ENCODE data around the gene C14orf132.

Gene C14orf132

GRCh38 chr14:96130854-96131253, 91.7 kb downstream of the C14orf132 start:
- TF ChIP-seq ZNF8 (CRISPR knock-in tag; IDR thresholded peaks at IDR 0.05), result no peak
- no peak for TF ChIP-seq RARB (CRISPR knock-in tag; IDR thresholded peaks at IDR 0.05)
- no peak for TF ChIP-seq TOX (CRISPR knock-in tag; IDR thresholded peaks at IDR 0.05; ENCODE audit: borderline replicate concordance)
- TF ChIP-seq BACH2 (CRISPR knock-in tag; IDR thresholded peaks at IDR 0.05; ENCODE audit: borderline replicate concordance), result no peak
- TF ChIP-seq ZFP30 (CRISPR knock-in tag; IDR thresholded peaks at IDR 0.05), result no peak
- TF ChIP-seq CSDC2 (CRISPR knock-in tag; IDR thresholded peaks at IDR 0.05), result no peak
- no peak for TF ChIP-seq GLIS3 (CRISPR knock-in tag; IDR thresholded peaks at IDR 0.05)
- no peak for TF ChIP-seq ARNTL (CRISPR knock-in tag; IDR thresholded peaks at IDR 0.05; ENCODE audit: borderline replicate concordance, low read depth)
- peak; percentile 27; the same call in 1 of the 3 replicates for ATAC-seq

GRCh38 chr14:96131836-96132235, 92.7 kb downstream of the C14orf132 start:
- TF ChIP-seq SNAI2 (CRISPR knock-in tag; IDR thresholded peaks at IDR 0.05) (no peak), ESRRG (CRISPR knock-in tag; IDR thresholded peaks at IDR 0.05) (no peak), BACH2 (CRISPR knock-in tag; IDR thresholded peaks at IDR 0.05; ENCODE audit: borderline replicate concordance) (no peak), TSHZ2 (CRISPR knock-in tag; IDR thresholded peaks at IDR 0.05) (no peak), ARNTL (CRISPR knock-in tag; IDR thresholded peaks at IDR 0.05; ENCODE audit: borderline replicate concordance, low read depth) (no peak), PATZ1 (CRISPR knock-in tag; IDR thresholded peaks at IDR 0.05; ENCODE audit: borderline replicate concordance) (no peak), PPARA (CRISPR knock-in tag; IDR thresholded peaks at IDR 0.05; ENCODE audit: borderline replicate concordance) (no peak), TCF4 (CRISPR knock-in tag; IDR thresholded peaks at IDR 0.05; ENCODE audit: borderline replicate concordance) (no peak), ZFP3 (CRISPR knock-in tag; IDR thresholded peaks at IDR 0.05) (no peak), TOX (CRISPR knock-in tag; IDR thresholded peaks at IDR 0.05; ENCODE audit: borderline replicate concordance) (no peak), ZNF565 (CRISPR knock-in tag; conservative IDR thresholded peaks at IDR 0.05; ENCODE audit: low read depth) (no peak), CSDC2 (CRISPR knock-in tag; IDR thresholded peaks at IDR 0.05) (no peak), CREB5 (CRISPR knock-in tag; IDR thresholded peaks at IDR 0.05; ENCODE audit: low read depth) (no peak), ZC3H10 (CRISPR knock-in tag; IDR thresholded peaks at IDR 0.05) (no peak), GLIS3 (CRISPR knock-in tag; IDR thresholded peaks at IDR 0.05) (no peak), ZNF70 (CRISPR knock-in tag; IDR thresholded peaks at IDR 0.05) (no peak), ZNF8 (CRISPR knock-in tag; IDR thresholded peaks at IDR 0.05) (no peak), RARB (CRISPR knock-in tag; IDR thresholded peaks at IDR 0.05) (no peak)
- ATAC-seq, result no peak

GRCh38 chr14:96134508-96134907, 95.3 kb downstream of the C14orf132 start:
- TF ChIP-seq CSRNP3 (CRISPR knock-in tag; IDR thresholded peaks at IDR 0.05), result no peak
- no peak for TF ChIP-seq ARNTL (CRISPR knock-in tag; IDR thresholded peaks at IDR 0.05; ENCODE audit: borderline replicate concordance, low read depth)
- TF ChIP-seq GLIS3 (CRISPR knock-in tag; IDR thresholded peaks at IDR 0.05), result no peak
- TF ChIP-seq BACH2 (CRISPR knock-in tag; IDR thresholded peaks at IDR 0.05; ENCODE audit: borderline replicate concordance), result no peak
- TF ChIP-seq ZNF8 (CRISPR knock-in tag; IDR thresholded peaks at IDR 0.05), result no peak
- no peak for TF ChIP-seq ZFP3 (CRISPR knock-in tag; IDR thresholded peaks at IDR 0.05)
- TF ChIP-seq PPARA (CRISPR knock-in tag; IDR thresholded peaks at IDR 0.05; ENCODE audit: borderline replicate concordance), result no peak
- no peak for TF ChIP-seq SNAI2 (CRISPR knock-in tag; IDR thresholded peaks at IDR 0.05)
- no peak for TF ChIP-seq TOX (CRISPR knock-in tag; IDR thresholded peaks at IDR 0.05; ENCODE audit: borderline replicate concordance)
- TF ChIP-seq ESRRG (CRISPR knock-in tag; IDR thresholded peaks at IDR 0.05), result no peak
- no peak for ATAC-seq

GRCh38 chr14:96135285-96135684, 96.1 kb downstream of the C14orf132 start:
- no peak for ATAC-seq
- TF ChIP-seq TOX (CRISPR knock-in tag; IDR thresholded peaks at IDR 0.05; ENCODE audit: borderline replicate concordance) (no peak), OSR1 (CRISPR knock-in tag; IDR thresholded peaks at IDR 0.05) (no peak), PPARA (CRISPR knock-in tag; IDR thresholded peaks at IDR 0.05; ENCODE audit: borderline replicate concordance) (no peak), ARNTL (CRISPR knock-in tag; IDR thresholded peaks at IDR 0.05; ENCODE audit: borderline replicate concordance, low read depth) (no peak), ZFP30 (CRISPR knock-in tag; IDR thresholded peaks at IDR 0.05) (no peak), BACH2 (CRISPR knock-in tag; IDR thresholded peaks at IDR 0.05; ENCODE audit: borderline replicate concordance) (no peak), CREB5 (CRISPR knock-in tag; IDR thresholded peaks at IDR 0.05; ENCODE audit: low read depth) (no peak), RARB (CRISPR knock-in tag; IDR thresholded peaks at IDR 0.05) (no peak), ZC3H10 (CRISPR knock-in tag; IDR thresholded peaks at IDR 0.05) (no peak), ISL1 (CRISPR knock-in tag; IDR thresholded peaks at IDR 0.05) (no peak), CSDC2 (CRISPR knock-in tag; IDR thresholded peaks at IDR 0.05) (no peak), ZNF565 (CRISPR knock-in tag; conservative IDR thresholded peaks at IDR 0.05; ENCODE audit: low read depth) (no peak)

All from SK-N-SH treated with all-trans-retinoic acid at 6 μM for 48 hours (cell line).